ENCODE measurements around the gene DLGAP1. TPM values are rescaled to one million over a fixed set of nuclear protein-coding genes. Genes with fewer than 3 reads are reported as not detected.

The DLGAP1 gene
- total and polyA plus RNA-seq, 10 of the 15 experiments (the other 5 are each of a cell fraction or from before 2014, with no cell fraction given) = 0.23 to 27.6 (median 1.9) TPM

DNA sequence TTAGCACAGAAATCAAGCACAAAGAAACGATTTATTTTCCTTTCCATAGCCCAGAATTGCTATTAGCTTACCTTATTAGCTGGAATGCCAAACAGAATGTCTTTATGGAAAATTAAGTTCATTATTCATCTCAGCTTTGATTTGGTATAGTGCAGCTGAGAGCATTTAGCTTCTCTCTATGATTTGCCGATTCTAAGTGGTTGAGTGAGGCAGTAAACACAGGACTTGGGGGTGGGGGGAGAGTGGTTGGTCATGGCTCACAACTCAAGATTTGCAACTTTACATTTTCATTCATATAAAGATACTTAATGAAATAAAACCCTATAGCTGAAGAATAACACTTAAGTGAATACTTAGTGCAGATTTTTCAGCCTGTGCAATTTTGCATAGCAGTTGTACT is 609.9 kb downstream of the DLGAP1 start:
- intact Hi-C loops (cut with micrococcal nuclease; ENCODE audit: unreplicated experiment) (no loop called here), in situ Hi-C loops (cut with MboI) (no loop called here)
- RAD21 ChIA-PET (ENCODE audit: unreplicated experiment) = interaction anchor here (0.7 to 1.4 kb wide), 2 partner anchors 52 to 74 kb away, joined by 3 to 7 read pairs; no protein-coding TSS in a partner anchor
- Histone ChIP-seq H3K9me3 (replicated peaks; ENCODE audit: control insufficient read depth, insufficient read depth, low read length) (no peaks in the 10 kb centered on the region), H3K79me2 (ENCODE audit: control insufficient read depth, insufficient read depth, low read length) (no peaks in the 10 kb centered on the region), H3K4me1 (ENCODE audit: control insufficient read depth, insufficient read depth, low read length) (no peaks in the 10 kb centered on the region), H4K20me1 (ENCODE audit: control insufficient read depth, insufficient read depth) (no peaks in the 10 kb centered on the region), H3K9ac (ENCODE audit: control insufficient read depth, insufficient read depth, low read length) (no peak overlapping the region), H3K4me2 (ENCODE audit: control insufficient read depth, insufficient read depth) (no peak overlapping the region), H3K36me3 (ENCODE audit: control insufficient read depth in 2 of 2, insufficient read depth in 2 of 2, low read length in 1 of 2) (no peaks in the 10 kb centered on the region), H3K27ac (ENCODE audit: control insufficient read depth, insufficient read depth) (no peak overlapping the region), H2AFZ (ENCODE audit: control insufficient read depth, low read depth, low read length) (no peak overlapping the region), H3K4me3 (no peak overlapping the region), H3K27me3 (replicated peaks in 1 of 2; ENCODE audit: control insufficient read depth in 2 of 2, insufficient read depth in 2 of 2, low read length in 1 of 2) (no peaks in the 10 kb centered on the region)
- ATAC-seq (no peak), FAIRE-seq (no peak), DNase-seq (ENCODE audit: low read depth, low spot score) (no peak)
- TF ChIP-seq ELK1 (IDR thresholded peaks at IDR 0.05; ENCODE audit: low read depth, low read length) = no peak
- no peak for TF ChIP-seq CUX1 (IDR thresholded peaks at IDR 0.05; ENCODE audit: insufficient replicate concordance, low read depth, low read length)
- TF ChIP-seq CBX3 (IDR thresholded peaks at IDR 0.05; ENCODE audit: borderline replicate concordance, low read depth) = no peak
- TF ChIP-seq HDGF (IDR thresholded peaks at IDR 0.05) = no peak
- TF ChIP-seq RCOR1 (conservative IDR thresholded peaks at IDR 0.05; ENCODE audit: low read depth, low read length) = no peak
- TF ChIP-seq, protein P1, sequence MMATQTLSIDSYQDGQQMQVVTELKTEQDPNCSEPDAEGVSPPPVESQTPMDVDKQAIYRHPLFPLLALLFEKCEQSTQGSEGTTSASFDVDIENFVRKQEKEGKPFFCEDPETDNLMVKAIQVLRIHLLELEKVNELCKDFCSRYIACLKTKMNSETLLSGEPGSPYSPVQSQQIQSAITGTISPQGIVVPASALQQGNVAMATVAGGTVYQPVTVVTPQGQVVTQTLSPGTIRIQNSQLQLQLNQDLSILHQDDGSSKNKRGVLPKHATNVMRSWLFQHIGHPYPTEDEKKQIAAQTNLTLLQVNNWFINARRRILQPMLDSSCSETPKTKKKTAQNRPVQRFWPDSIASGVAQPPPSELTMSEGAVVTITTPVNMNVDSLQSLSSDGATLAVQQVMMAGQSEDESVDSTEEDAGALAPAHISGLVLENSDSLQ (IDR thresholded peaks at IDR 0.05) = no peak
- SMC1A ChIA-PET (ENCODE audit: uncharacterized antibody, unreplicated experiment) = interaction anchor here (0.7 to 2.7 kb wide), 12 partner anchors 10 to 177 kb away, joined by 3 to 12 read pairs (median 4); no protein-coding TSS in a partner anchor
- CTCF ChIA-PET = interaction anchor here (0.7 to 1.2 kb wide), 2 partner anchors 1213 to 1229 kb away, joined by 3 to 5 read pairs; no protein-coding TSS in a partner anchor
- WGBS (ENCODE audit: insufficient coverage, insufficient replicate concordance, low lambda C conversion rate, missing lambda C conversion rate) = 21% methylated on average over 2 of the region's 2 CpGs
- POLR2A ChIA-PET = interaction anchor here (0.6 to 1.2 kb wide), 4 partner anchors 11 to 255 kb away, joined by 4 read pairs; no protein-coding TSS in a partner anchor
- BruUV-seq (replicated peaks) = no TSS peak
